SK-N-SH (cell line): ENCODE measurements around the gene CSTB.

Source experiments
- ELF1 ChIP-seq: IDR thresholded peaks from 2 replicates; pipeline ENCODE4 v1.4.0; 2012
- EP300 ChIP-seq, 2 experiments: IDR thresholded peaks; 2 replicates each; pipeline versions ENCODE4 v1.4.0 to v1.6.1; 2012; ENCODE audit warnings: borderline replicate concordance in 1 of 2, low read depth in 1 of 2, low read length in 1 of 2
- EZH2phosphoT487 ChIP-seq: fragments of 200-600 bp; sonication (generic); IDR thresholded peaks from 2 replicates; pipeline ENCODE4 v1.6.1; 2017; ENCODE audit warnings: low read depth, mixed run types, mild to moderate bottlenecking, antibody characterized with exemption, moderate library complexity, borderline replicate concordance
- GABPA ChIP-seq: IDR thresholded peaks from 2 replicates; pipeline ENCODE4 v1.4.0; 2012; ENCODE audit warnings: low read depth, mild to moderate bottlenecking
- MXI1 ChIP-seq: IDR thresholded peaks from 2 replicates; pipeline ENCODE4 v1.6.1; 2012; ENCODE audit warnings: mild to moderate bottlenecking, low read depth, low read length, improper control_type of control experiment
- NFIC ChIP-seq: IDR thresholded peaks from 2 replicates; pipeline ENCODE4 v1.4.0; 2012; ENCODE audit warnings: borderline replicate concordance
- POLR2AphosphoS5 ChIP-seq: IDR thresholded peaks from 2 replicates; pipeline ENCODE4 v1.6.1; 2012; ENCODE audit warnings: low read depth, low read length
- RFX5 ChIP-seq: IDR thresholded peaks from 2 replicates; pipeline ENCODE4 v1.6.1; 2012; ENCODE audit warnings: mild to moderate bottlenecking, improper control_type of control experiment, low read length
- SMC3 ChIP-seq: IDR thresholded peaks from 2 replicates; pipeline ENCODE4 v1.6.1; 2012; ENCODE audit warnings: low read depth, low read length, improper control_type of control experiment
- TAF1 ChIP-seq: IDR thresholded peaks from 2 replicates; pipeline ENCODE4 v1.6.1; 2012; ENCODE audit warnings: low read depth, mild to moderate bottlenecking, low read length, moderate library complexity, borderline replicate concordance
- TF ChIP-seq, protein P1 (sequence below): IDR thresholded peaks from 2 replicates; pipeline ENCODE4 v1.6.1; 2012; ENCODE audit warnings: mild to moderate bottlenecking, low read depth, low read length, moderate library complexity
- TF ChIP-seq, protein P2 (sequence below): fragments of 200-600 bp; sonication (generic); IDR thresholded peaks from 2 replicates; pipeline ENCODE4 v1.6.1; 2017; ENCODE audit warnings: antibody characterized with exemption, mild to moderate bottlenecking, moderate library complexity
- TF ChIP-seq, protein P3 (sequence below): fragments of 150-350 bp; IDR thresholded peaks from 2 replicates; pipeline ENCODE4 v1.6.1; 2017; ENCODE audit warnings: antibody characterized with exemption, low read length, low read depth, borderline replicate concordance

DNA sequence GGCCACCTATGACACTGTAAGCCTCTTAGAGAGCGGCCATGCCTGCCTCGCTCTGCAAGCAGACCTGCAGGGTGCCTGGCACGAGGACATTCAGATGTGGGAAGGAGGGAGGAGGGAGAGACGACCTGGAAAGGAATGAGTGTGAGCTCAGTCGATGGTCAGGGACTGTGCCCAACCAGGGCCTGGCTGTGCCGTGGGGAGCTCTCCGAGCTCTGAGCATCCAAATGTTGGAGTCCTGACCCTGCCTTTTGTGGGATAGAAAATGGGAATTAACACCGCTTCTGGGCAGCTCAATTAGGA is 7.3 kb downstream of the CSTB start:
- TF ChIP-seq, protein P1, sequence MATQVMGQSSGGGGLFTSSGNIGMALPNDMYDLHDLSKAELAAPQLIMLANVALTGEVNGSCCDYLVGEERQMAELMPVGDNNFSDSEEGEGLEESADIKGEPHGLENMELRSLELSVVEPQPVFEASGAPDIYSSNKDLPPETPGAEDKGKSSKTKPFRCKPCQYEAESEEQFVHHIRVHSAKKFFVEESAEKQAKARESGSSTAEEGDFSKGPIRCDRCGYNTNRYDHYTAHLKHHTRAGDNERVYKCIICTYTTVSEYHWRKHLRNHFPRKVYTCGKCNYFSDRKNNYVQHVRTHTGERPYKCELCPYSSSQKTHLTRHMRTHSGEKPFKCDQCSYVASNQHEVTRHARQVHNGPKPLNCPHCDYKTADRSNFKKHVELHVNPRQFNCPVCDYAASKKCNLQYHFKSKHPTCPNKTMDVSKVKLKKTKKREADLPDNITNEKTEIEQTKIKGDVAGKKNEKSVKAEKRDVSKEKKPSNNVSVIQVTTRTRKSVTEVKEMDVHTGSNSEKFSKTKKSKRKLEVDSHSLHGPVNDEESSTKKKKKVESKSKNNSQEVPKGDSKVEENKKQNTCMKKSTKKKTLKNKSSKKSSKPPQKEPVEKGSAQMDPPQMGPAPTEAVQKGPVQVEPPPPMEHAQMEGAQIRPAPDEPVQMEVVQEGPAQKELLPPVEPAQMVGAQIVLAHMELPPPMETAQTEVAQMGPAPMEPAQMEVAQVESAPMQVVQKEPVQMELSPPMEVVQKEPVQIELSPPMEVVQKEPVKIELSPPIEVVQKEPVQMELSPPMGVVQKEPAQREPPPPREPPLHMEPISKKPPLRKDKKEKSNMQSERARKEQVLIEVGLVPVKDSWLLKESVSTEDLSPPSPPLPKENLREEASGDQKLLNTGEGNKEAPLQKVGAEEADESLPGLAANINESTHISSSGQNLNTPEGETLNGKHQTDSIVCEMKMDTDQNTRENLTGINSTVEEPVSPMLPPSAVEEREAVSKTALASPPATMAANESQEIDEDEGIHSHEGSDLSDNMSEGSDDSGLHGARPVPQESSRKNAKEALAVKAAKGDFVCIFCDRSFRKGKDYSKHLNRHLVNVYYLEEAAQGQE, result no peak
- TF ChIP-seq, protein P2, sequence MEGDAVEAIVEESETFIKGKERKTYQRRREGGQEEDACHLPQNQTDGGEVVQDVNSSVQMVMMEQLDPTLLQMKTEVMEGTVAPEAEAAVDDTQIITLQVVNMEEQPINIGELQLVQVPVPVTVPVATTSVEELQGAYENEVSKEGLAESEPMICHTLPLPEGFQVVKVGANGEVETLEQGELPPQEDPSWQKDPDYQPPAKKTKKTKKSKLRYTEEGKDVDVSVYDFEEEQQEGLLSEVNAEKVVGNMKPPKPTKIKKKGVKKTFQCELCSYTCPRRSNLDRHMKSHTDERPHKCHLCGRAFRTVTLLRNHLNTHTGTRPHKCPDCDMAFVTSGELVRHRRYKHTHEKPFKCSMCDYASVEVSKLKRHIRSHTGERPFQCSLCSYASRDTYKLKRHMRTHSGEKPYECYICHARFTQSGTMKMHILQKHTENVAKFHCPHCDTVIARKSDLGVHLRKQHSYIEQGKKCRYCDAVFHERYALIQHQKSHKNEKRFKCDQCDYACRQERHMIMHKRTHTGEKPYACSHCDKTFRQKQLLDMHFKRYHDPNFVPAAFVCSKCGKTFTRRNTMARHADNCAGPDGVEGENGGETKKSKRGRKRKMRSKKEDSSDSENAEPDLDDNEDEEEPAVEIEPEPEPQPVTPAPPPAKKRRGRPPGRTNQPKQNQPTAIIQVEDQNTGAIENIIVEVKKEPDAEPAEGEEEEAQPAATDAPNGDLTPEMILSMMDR, result no peak
- no peak for TF ChIP-seq POLR2AphosphoS5
- TF ChIP-seq MXI1, result no peak
- TF ChIP-seq EP300 (IDR thresholded peaks at IDR 0.05; ENCODE audit: borderline replicate concordance in 1 of 2, low read depth in 1 of 2, low read length in 1 of 2), result no peak
- TF ChIP-seq SMC3, result no peak
- TF ChIP-seq GABPA, result no peak
- TF ChIP-seq NFIC, result no peak
- TF ChIP-seq RFX5, result no peak
- TF ChIP-seq EZH2phosphoT487, result no peak
- no peak for TF ChIP-seq ELF1
- TF ChIP-seq, protein P3, sequence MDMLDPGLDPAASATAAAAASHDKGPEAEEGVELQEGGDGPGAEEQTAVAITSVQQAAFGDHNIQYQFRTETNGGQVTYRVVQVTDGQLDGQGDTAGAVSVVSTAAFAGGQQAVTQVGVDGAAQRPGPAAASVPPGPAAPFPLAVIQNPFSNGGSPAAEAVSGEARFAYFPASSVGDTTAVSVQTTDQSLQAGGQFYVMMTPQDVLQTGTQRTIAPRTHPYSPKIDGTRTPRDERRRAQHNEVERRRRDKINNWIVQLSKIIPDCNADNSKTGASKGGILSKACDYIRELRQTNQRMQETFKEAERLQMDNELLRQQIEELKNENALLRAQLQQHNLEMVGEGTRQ, result no peak
- TF ChIP-seq TAF1, result no peak
